KMS-11 (cell line): ENCODE measurements around the gene CORO2B.
"Not testable (repeated sequence)": the region's sequence is repeated elsewhere in the genome, so short reads cannot be mapped to it uniquely, and the experiment has no call there.

Experiments
- H2AFZ ChIP-seq: fragments of 200-600 bp; sonication (generic); 2 replicates; pipeline ENCODE4 v1.6.1; 2016; ENCODE audit warnings: antibody characterized with exemption, mixed run types, low read depth
- H3K27ac ChIP-seq: fragments of 200-600 bp; sonication (generic); 2 replicates; pipeline ENCODE4 v1.6.1; 2016; ENCODE audit warnings: mild to moderate bottlenecking, mixed run types
- H3K27me3 ChIP-seq: fragments of 200-600 bp; sonication (generic); 2 replicates; pipeline ENCODE4 v1.6.1; 2017; ENCODE audit warnings: mild to moderate bottlenecking, low read depth, mixed run types, moderate library complexity; ENCODE audit not compliant: insufficient read depth
- H3K36me3 ChIP-seq: fragments of 200-600 bp; sonication (generic); 2 replicates; pipeline ENCODE4 v1.6.1; 2017; ENCODE audit warnings: mild to moderate bottlenecking, mixed run types; ENCODE audit not compliant: insufficient read depth
- H3K4me1 ChIP-seq: fragments of 200-600 bp; sonication (generic); 2 replicates; pipeline ENCODE4 v1.6.1; 2016; ENCODE audit warnings: mild to moderate bottlenecking, low read depth, mixed run types; ENCODE audit not compliant: poor library complexity, severe bottlenecking
- H3K4me2 ChIP-seq: fragments of 200-600 bp; sonication (generic); 2 replicates; pipeline ENCODE4 v1.7.0; 2016; ENCODE audit warnings: mild to moderate bottlenecking, mixed run types
- H3K4me3 ChIP-seq: fragments of 200-600 bp; sonication (generic); IDR thresholded peaks from 2 replicates; pipeline ENCODE4 v1.6.1; 2017; ENCODE audit warnings: low read depth, low read length, mixed read lengths; ENCODE audit not compliant: insufficient read depth
- H3K79me2 ChIP-seq: fragments of 200-600 bp; sonication (generic); 2 replicates; pipeline ENCODE4 v1.6.1; 2016; ENCODE audit warnings: low read depth, mixed run types; ENCODE audit not compliant: insufficient read depth
- H3K9ac ChIP-seq: fragments of 200-600 bp; sonication (generic); 2 replicates; pipeline ENCODE4 v1.6.1; 2016; ENCODE audit warnings: mild to moderate bottlenecking, mixed run types
- H4K20me1 ChIP-seq: fragments of 200-600 bp; sonication (generic); 2 replicates; pipeline ENCODE4 v1.6.1; 2016; ENCODE audit warnings: mild to moderate bottlenecking, mixed run types; ENCODE audit not compliant: insufficient read depth
- TF ChIP-seq, protein P1 (sequence below): fragments of 200-600 bp; sonication (generic); conservative IDR thresholded peaks from 2 replicates; pipeline ENCODE4 v1.6.1; 2017; ENCODE audit warnings: low read depth, mild to moderate bottlenecking, antibody characterized with exemption, low read length, moderate library complexity, mixed read lengths

The CORO2B gene

DNA sequence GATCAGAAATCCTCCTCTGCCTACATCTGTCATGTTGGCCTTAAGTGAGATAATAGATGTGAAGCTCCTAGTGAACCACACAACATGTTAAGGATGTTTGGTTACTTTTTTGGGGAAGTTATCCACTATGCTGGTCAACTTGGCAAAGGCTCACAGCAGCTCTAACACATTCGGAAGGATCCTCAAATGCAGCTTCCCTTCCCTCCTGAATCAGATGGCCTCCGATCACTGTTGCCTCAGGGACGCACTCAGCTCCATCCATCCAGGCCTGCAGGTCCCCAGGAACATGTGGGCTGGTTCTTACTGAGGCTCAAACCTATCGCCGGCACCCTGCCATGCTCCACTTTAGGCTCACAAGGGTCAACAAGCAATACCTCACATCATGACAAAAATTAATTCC, 67.9 kb downstream of the CORO2B start:
- TF ChIP-seq, protein P1, sequence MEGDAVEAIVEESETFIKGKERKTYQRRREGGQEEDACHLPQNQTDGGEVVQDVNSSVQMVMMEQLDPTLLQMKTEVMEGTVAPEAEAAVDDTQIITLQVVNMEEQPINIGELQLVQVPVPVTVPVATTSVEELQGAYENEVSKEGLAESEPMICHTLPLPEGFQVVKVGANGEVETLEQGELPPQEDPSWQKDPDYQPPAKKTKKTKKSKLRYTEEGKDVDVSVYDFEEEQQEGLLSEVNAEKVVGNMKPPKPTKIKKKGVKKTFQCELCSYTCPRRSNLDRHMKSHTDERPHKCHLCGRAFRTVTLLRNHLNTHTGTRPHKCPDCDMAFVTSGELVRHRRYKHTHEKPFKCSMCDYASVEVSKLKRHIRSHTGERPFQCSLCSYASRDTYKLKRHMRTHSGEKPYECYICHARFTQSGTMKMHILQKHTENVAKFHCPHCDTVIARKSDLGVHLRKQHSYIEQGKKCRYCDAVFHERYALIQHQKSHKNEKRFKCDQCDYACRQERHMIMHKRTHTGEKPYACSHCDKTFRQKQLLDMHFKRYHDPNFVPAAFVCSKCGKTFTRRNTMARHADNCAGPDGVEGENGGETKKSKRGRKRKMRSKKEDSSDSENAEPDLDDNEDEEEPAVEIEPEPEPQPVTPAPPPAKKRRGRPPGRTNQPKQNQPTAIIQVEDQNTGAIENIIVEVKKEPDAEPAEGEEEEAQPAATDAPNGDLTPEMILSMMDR, result no peak
- Histone ChIP-seq H3K4me1 (no peaks in the 10 kb centered on the region), H3K36me3 (no peaks in the 10 kb centered on the region), H4K20me1 (no peaks in the 10 kb centered on the region), H3K27ac (no peak overlapping the region), H3K9ac (no peak overlapping the region), H3K4me3 (no peak overlapping the region), H3K27me3 (no peaks in the 10 kb centered on the region), H3K79me2 (no peaks in the 10 kb centered on the region), H2AFZ (no peak overlapping the region), H3K4me2 (no peak overlapping the region)

DNA sequence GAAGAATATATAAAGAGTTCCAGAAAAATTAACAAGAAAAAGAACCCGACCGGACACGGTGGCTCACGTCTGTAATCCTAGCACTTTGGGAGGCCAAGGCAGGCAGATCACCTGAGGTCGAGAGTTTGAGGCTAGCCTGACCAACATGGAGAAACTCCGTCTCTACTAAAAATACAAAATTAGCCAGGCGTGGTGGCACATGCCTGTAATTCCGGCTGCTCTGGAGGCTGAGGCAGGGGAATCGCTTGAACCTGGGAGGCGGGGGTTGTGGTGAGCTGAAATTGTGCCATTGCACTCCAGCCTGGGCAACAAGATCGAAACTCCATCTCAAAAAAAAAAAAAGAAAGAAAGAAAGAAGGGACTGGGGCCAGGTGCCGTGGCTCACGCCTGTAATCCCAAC, 68.6 kb downstream of the CORO2B start:
- H3K79me2 ChIP-seq, H3K4me2 ChIP-seq, H3K27ac ChIP-seq, H3K27me3 ChIP-seq, H4K20me1 ChIP-seq, H3K4me1 ChIP-seq, H3K36me3 ChIP-seq, H3K9ac ChIP-seq, H2AFZ ChIP-seq, H3K4me3 ChIP-seq: not testable (repeated sequence)

DNA sequence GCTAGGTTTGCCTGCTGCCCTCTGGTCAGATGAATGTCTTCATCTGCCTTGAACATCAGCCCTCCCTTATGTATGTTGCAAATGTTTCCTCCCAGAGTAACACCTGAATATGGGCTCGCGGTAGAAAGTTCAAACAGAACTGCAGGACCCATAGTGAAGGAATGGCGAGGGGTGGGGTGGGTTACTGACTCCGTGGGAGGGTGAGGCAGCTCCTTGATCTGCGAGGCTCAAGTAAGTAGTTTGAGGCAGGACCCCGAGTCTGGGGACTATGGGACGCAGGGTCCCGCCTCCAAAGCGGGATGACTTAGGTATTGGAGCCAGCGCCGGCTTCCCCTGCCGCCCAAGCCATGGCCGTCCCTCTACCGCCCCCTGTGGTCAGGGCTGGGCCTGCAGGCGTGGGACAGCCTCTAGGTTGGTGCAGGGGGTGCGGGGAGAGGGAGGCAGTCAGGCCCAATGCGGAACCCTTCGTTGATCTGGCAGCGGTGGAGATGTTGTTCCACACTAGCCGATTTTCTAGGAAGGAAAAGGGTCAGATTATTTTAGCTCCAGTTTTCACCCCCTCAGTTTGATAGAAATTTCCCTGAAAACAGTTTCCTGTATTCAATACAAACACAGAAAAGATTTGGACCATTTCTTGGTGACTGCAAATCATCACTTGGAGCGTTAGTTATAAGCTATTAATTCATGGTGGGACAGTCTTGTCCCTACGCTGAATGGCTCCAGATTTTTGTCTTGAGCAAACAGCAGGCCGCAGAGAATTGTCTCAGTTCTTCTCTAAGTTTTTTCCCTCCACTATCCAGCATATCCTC, 72.3 kb downstream of the CORO2B start:
- TF ChIP-seq, protein P1, result peak; percentile 62
- no peak overlapping the region for H3K4me3 ChIP-seq
- H3K27me3 ChIP-seq, result no peaks in the 10 kb centered on the region
- no peaks in the 10 kb centered on the region for H3K79me2 ChIP-seq
- H3K4me1 ChIP-seq, result no peaks in the 10 kb centered on the region
- no peak overlapping the region for H3K4me2 ChIP-seq
- H4K20me1 ChIP-seq, result no peaks in the 10 kb centered on the region
- H3K27ac ChIP-seq, result no peak overlapping the region
- no peak overlapping the region for H3K9ac ChIP-seq
- no peaks in the 10 kb centered on the region for H3K36me3 ChIP-seq
- H2AFZ ChIP-seq, result no peak overlapping the region

DNA sequence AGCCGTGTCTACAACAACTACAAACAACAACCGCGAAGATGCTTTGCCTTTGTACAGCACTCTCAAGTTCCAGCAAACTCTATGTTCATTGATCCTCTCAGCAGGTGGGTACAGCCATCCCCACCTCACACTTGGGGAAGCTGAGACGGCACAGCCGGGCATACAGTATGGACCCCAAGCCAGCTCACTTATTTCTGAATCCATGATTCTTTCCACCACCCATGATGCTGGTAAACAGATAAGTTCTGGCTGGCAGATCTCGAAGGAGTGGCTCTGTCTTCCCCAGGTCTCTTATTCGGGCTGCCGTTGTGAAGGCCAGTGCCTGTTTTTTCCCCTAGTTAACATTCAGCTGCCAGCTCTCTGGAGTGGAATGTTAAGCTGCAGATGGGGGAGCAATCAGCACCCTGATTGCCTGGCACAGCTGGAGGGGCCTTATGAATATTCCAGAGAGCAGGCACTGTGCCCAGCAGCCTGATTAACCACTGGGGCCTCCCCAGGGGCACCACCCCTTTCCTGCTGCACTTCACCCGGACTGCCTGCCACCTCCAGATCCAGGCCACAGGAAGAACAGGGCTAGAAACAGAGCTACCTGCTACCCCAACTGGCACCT, 73.2 kb downstream of the CORO2B start:
- no peaks in the 10 kb centered on the region for H3K79me2 ChIP-seq
- H4K20me1 ChIP-seq, result no peaks in the 10 kb centered on the region
- no peak overlapping the region for H2AFZ ChIP-seq
- no peak overlapping the region for H3K9ac ChIP-seq
- TF ChIP-seq, protein P1, result no peak
- H3K27me3 ChIP-seq, result no peaks in the 10 kb centered on the region
- H3K4me3 ChIP-seq, result no peak overlapping the region
- no peaks in the 10 kb centered on the region for H3K36me3 ChIP-seq
- no peak overlapping the region for H3K27ac ChIP-seq
- no peak overlapping the region for H3K4me2 ChIP-seq
- H3K4me1 ChIP-seq, result no peaks in the 10 kb centered on the region
